Activated CD8-positive, alpha-beta memory T cell treated with anti-CD3 and anti-CD28 coated beads for 24 hours (primary cell): ENCODE data around the gene LYRM9.
A peak's percentile ranks its signal among the peaks of the same experiment; 100 is the strongest.
"Not testable (repeated sequence)": the region's sequence is repeated elsewhere in the genome, so short reads cannot be mapped to it uniquely, and the experiment has no call there.

Source experiments
- DNase-seq: peaks from one replicate; pipeline ENCODE4 v3.0.0-alpha.2; 2020

The LYRM9 gene

DNA sequence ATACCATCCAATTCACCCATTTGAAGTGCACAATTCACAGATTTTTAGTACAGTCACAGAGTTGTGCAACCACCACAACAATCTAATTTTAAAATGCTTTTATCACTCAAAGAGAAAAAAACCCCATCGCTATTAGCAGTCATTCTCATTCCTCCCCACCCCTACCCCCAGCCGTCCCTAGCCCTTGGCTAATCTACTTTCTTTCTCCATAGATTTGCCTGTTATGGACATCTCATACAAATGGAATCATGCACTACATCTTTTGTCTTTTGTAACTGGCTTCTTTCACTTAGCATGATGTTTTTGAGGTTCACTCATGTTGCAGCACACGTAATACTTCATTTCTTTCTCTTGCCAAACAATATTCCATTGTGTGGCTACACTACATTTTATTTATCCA lies 20.4 kb downstream of the LYRM9 start:
- DNase-seq: no peak

DNA sequence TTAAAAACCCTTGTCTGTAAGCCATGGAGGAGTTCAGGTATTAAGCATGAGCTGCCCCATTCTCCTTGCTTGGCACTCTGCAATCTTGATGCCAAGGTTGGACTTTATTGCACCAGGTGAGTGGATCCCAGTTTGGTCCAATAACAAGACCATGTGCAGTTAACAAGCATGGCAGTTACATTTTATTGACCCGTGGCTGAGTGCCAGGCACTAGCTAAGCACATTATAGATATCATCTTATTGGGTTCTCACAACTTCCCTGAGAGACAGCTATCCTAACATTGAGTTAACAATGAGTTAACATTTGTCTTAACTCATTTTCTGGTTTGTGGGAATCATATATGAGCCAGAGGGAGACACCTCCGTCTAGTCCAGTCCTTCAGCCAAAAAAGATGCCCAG lies 21.8 kb downstream of the LYRM9 start:
- DNase-seq: no peak

DNA sequence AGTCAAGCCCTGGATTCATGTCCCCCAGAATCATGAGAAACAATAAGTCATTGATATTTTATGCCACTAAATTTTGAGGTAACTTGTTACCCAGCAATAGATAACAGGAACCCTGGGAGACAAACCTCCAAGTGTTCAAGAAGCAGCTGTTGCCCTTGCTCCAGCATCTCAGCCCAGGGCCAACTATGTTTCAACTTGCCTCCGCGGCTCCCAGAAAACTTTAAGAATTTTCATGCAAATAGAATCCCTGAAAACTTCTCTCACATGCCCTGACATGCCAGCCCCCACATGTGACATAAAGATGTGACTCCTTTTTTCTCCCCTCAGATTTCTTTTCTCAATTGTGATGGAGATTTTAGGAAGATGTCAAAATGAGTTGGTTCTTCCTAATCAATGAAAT lies 22.8 kb downstream of the LYRM9 start:
- DNase-seq: no peak

DNA sequence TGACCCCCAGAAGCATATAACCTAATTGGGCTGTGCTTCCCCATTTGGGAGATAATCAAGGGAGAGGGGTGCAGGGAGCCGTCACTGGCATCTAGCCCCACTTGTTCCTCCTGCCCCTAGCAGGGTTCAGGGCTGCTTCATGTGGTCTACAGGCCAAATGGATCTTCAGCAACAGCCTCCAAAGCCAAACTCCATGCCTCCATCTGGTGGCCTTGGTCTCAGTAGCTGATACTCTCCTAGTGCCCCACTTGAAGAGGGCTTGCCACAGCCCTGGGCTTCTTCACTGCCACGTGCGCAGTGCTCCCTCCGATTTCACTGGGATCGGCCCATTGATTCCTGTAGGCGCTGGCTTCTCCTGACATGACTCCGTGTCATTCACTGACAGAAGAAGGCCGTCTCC lies 24.6 kb downstream of the LYRM9 start:
- DNase-seq: no peak

DNA sequence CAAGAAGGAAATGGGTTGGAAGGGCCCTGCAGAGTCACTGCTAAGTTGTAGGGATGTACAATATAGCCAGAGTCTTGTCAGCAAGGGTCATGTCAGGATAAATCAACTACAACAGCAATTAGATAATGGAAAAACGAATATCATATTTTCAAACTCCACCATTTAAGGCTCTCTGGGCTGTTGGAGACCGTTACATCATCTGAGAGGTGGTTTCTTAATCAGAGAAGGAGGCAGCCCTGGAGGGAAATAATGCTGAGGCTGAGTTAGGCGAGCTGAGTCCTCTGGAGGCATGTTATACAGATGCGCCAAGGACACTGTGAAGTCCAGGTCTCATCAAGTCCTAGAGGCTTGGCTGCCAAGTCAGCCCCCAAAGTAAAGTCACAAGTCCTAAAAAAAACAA lies 30.3 kb downstream of the LYRM9 start:
- no peak for DNase-seq

DNA sequence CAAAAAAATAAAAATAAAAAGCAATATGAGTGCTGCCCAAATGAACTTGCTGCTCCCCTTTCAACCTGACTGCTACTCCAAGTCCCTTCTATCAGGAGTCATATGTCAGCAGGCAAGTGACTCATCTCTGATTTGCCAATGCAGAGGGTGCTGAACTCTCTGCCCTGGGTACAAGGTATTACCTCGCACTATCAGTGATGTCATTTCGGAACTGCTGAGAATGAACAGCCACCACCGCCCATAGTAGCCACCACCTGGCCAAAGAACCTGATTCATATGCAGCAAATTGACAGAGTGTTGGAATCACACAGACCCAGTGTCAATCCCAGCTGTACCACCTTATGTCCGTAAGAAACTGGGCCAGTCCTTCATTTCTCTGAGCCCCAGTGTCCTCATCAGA lies 31.2 kb downstream of the LYRM9 start:
- no peak for DNase-seq

DNA sequence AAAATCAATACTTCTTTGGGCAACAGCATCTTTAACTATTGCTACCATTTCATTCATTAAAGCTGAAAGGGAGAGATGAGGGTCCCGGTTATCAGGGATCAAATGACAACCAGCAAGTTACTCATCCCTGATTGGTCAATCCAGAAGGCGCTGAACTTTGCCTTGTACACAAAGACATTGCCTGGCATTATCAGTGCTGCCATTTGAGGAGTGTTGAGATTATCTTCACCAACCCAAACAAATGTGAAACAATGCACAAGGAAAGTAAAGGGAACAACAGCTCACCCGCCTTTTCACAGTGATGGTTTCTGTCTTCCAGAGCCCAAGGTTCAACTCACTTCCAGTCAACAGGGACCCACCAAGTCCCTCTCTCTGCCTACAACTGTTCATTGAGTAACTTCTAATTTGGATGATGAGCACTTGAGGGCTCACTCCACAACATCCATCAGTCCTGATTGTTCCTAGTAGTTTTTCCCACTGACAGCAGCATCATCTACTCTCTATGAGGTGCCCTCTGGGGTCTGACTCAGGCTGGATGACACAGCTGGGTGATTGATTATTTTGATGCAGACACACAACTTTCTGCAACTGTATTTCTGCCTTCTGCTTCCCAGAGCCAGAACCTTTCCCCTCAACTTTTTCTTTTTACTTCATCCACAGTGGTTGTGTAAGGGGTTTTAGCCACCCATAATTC lies 32.0 kb downstream of the LYRM9 start:
- DNase-seq: no peak

DNA sequence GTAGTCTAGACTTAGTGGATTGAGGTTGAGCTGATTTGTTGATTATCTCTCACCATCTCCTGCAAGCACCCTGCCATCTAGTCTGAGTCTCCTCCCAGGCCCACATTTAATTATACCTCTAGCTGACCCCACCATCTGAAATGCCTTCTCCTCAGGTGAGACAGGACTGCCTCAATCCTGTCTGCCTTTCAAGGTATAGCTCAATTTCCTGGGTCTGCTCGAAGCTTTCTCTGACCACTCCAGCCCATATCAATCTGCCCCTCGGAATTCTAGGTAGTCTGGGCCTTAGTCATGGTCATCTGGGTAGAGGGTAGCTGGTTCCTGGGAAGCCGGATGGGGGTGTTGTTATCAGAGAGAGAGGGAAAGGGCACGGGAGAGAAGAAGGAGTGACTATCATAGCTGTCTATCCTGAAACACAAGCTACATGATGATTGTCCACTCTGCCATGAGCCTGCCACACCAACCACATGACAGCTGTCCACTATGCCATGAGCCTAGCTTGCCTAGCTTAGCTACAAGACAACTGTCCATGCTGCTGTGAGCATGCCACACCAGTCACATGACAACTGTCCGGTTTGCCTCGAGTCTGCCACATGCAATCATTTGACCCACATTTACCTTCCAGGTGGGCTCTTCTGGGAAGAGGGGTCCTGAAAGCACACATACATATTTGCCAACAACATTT lies 34.4 kb downstream of the LYRM9 start:
- DNase-seq: no peak

DNA sequence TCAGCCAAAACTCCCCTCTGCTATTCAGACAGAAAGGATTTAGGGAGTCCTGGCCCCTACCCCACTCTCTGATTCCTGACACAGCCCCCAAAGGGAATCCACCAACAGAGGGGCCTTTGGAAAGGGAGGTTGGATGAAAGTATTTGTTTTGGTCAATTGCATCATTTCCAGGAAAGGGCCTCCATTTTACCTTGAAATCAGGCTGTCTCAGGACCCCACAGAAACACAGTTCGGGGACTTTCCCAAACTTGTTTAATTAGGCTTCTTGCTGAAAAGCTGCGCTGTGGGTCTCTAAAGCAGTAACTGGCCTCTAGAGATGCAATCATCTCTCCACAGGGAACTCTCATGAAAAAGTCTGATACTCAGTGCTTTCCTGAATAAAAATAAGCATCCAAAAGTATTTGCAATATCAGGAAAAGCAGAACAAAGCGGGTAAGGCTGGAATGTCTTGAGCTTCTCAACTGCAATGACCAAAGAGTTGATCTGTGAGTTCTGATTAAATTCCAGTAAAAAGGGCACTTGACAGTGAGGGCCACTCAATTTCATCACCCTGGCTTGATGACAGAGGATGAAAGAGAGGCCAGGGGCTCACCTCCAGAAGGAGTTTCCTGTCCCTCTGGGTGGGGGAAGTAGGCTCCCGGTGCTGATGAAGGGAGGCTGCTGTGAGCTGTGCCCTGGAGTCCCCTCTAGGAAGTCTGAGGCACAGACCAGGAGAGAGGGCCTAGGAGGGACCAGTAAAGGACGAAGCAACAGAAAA lies 36.3 kb downstream of the LYRM9 start:
- no peak for DNase-seq

DNA sequence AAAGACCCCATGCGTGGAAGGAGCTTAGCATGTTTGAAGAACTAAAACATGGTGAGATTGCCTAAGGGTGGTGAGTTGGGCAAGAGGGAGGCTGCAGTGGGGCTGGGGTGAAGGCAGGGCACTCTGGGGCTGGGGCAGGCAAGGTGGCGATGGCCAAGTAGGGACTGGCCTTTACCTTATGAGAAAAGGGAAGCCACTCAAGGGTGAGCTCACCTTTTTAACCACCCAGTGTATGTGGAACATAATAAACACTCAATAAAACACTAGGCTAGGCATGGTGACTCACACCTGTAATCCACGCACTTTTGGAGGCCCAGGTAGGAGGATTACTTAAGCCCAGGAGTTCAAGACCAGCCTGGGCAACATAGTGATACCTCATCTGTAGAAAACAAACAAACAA lies 37.7 kb downstream of the LYRM9 start:
- DNase-seq: no peak

DNA sequence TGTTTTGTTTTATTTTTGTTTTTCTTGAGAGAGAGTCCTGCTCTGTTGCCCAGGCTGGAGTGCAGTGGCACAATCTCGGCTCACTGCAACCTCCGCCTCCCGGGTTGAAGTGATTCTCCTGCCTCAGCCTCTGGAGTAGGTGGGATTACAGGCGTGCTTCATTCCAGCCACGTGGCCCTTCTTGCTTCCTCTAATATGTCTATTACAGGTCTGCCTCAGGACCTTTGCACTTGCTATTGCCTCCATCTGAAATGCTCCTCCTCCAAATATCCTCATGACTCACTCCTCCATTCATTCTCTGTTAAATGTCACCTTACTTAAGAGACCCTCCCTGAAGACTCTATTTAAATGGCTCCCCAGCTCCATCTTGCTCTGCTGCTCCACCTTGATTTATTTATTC lies 39.0 kb downstream of the LYRM9 start:
- no peak for DNase-seq

DNA sequence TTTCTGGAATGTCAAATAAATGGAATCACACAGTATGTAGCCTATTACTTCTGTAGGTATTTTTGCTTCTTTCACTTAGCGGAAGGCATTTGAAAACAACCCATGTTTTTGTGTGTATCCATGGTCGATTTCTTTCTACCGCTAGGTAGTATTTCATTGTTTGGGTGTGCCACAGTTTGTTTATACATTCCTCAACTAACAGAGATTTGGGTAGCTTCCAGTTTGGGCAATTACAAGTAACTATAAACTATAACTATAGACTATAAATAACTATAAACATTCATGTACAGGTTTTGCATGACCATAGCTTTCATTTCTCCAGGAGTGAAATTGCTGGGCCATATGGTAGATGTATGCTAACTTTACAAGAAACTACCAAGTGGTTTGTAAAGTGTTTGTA lies 40.1 kb downstream of the LYRM9 start:
- no peak for DNase-seq

DNA sequence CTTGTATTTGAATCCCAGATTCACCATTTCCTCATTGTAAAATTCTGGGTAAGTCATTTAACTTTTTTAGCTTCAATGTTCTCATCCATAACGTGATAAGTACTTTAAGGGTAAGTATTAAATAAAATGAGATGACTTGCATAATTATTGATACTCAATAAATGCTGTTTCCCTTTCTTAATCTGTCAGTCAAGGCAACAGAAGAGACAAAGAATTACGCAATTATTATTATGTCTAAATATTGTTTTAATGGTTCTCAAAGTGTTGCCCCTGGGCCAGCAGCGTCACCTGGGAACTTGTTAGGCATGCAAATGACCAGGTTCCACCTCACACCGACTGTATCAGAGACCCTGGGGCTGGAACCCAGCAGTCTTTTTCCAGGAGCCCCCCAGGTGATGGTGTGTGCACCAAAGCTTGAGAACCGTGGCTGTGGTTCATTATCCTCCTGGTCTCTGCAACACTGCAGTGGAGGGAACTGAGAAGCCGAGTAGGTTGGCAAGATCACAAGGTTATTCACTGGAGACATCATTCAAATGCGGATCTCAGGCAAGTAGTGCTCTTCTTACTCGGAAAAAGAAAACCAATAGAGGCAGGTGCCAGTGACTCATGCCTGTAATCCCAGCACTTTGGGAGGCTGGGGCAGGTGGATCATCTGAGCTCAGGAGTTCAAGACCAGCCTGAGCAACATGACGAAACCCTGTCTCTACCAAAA lies 43.5 kb downstream of the LYRM9 start:
- DNase-seq: no peak

DNA sequence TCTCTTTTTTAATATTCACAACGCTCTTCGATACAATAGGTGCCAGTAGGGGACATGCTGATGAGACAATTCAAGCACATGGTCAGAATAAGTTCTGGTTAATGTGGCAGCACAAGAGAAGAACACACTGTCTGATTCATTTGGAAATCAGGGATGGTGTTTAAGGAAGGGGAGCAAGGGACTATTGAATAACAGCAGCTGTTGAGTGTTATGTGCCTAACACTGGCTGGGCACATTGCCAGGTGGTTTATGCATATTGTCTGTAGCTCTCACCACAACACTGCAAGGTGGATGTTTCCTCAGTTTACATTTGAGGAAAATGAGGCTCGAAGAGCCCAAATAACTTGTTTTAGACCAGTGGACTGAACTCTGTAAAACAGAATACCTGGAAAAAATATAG lies 44.2 kb downstream of the LYRM9 start:
- DNase-seq: no peak

DNA sequence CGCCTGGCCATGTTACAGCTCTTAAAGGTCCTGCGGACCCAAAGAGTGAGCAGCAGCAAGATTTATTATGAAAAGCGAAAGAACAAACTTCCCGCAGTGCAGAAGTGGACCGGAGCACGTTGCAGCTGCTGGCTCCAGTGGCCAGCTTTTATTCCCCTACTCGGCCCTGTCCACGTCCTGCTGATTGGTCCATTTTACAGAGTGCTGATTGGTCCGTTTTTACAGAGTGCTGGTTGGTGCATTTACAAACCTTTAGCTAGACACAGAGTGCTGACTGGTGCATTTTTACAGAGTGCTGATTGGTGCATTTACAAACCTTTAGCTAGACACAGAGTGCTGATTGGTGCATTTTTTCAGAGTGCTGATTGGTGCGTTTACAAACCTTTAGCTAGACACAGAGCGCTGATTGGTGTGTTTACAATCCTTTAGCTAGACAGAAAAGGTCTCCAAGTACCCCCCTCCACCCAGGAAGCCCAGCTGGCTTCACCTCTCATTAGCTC lies 46.3 kb downstream of the LYRM9 start:
- DNase-seq: not testable (repeated sequence)

DNA sequence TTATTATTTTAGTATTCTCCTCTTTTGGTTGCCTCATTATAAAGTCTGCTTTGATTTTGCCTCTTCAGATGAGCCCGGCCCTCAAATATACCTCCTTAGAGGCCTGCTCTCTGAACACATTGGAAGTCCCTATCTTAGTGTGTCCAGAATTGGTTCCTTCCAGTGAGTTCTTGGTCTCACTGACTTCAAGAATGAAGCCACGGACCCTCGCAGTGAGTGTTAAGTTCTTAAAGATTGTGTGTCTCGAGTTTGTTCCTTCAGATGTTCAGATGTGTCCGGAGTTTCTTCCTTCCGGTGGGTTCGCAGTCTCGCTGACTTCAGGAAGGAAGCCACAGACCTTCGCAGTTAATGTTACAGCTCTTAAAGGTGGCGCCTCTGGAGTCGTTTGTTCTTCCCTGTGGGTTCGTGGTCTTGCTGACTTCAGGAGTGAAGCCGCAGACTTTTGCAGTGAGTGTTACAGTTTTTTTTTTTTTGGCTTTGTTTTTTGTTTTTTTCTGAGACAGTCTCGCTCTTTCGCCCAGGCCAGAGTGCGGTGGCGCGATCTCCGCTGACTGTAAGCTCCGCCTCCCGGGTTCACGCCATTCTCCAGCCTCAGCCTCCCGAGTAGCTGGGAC lies 47.0 kb downstream of the LYRM9 start:
- peak; percentile 73 for DNase-seq

DNA sequence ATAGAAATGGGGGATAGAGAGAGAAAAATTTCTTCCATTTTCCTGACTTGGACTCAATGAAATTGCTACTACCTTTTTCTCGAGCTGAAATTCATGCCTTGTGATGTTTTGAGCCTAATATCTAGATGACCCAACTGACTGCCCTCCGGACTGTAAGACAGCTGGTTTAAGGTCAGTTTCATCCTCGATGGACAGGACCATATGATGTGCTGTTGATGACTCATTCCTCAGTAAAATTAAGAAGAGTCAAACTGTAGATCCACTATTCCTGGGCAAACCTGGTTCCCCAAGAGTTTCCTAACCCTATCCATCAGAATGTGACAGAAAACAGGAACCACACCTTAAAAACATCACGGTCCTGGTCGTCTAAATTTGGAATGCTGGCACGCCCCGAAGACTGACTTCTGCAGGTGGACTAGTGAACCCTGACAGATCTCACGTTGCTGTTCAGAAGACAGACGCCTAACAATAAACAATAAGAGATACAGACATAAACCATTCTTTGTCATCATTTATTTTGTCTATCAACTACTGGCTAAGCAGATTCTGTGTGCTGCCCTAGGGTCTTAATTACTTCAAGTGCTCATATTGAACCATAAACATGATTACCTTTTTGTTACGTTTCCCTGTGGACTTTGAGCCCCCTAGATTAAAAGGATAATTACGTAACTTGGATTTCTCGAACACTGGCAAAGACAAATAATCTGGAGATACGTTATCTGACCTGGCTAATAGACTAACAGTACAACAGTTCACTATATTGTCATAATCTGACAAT lies 47.7 kb downstream of the LYRM9 start:
- no peak for DNase-seq

DNA sequence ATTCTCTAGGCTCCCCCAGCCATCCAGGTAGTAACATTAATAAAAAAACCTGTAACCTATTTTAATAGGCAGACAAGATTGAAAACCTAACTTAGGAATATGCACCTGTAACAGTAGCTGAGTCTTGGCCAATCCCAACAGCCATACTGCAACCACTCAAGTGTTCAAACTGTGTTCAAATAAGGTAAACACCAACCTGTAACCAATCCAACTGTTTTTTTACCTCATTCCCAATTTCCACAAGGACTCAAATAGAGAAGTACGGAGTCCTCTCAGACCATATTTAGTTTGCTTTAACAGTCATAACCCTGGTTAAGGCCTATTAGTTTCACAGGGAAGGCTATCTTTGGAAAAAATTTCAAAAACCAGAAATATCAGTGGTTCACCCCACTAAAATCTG lies 52.5 kb downstream of the LYRM9 start:
- DNase-seq: no peak

DNA sequence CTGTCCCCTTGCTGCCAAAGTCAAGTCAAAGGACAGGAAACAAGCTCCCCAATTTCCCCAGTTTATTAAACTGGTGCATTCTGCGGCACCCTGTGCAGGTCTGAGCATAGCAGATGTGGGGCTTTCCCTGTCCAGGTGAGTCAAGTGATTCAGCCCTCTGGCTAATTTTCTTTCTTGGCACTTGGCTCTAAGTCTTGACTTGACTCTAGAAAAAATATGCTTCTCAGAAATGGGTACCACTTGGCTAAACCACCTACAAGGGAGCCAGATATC lies 52.8 kb downstream of the LYRM9 start:
- DNase-seq: not testable (repeated sequence)

DNA sequence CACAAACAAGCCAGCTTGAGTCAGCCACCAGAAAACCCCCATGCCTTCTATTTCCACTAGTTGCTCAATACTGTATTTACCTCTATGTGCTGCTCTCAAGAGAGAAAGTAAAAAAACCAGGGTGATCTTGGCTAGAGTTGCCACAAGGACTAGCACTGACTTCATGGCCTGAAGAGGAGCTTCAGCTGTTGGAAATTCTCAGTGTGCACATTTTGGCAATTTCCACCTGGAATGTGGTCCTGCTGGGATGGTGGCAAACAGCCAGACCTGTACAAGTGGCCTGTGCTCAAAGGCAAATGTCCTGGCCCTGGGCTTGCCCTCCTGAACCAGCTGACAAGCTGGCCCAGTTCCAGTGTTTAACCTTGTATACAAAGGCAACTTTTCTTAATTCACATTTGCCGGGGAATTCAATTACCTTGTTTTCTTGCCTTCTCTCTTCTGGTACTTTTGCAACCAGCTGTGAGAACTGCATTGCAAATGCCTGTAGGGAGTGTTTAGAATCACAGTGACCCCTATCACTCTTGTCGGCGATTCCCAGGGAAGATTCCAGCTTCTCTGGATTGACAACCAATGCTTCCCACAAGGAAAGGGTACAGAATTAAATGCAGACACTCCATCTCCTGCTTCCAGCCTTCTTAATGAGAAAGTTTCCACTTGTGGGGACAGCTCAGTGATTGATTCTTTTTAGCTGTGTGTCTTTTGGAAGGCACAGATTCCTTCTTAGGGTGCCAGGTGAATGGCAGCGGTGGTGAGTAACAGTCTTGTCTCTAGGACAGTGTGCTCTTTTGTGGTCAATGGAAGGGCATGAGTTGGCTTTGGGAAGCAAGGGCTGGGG lies 53.4 kb downstream of the LYRM9 start:
- not testable (repeated sequence) for DNase-seq

DNA sequence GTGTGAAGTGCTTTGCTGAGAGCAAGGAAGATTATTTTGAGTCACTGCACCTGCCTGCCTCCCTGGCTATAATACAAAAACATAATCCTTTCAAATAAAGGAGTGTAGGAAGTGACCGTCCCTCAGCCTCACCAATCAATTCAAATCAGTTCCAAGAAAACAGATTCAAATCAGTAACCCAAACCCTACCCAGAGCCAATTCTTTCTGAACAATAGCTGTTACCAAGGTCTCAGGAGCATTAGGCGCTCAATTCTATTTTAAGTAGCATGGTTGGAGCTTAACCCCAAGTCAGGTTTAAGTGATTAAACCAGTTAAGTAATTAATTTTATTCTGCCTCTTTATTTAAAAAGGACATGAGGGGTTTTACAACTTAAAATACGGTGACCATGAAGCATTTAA lies 54.6 kb downstream of the LYRM9 start:
- DNase-seq: not testable (repeated sequence)
